ENCODE data around the gene RTF2. TPM values are rescaled to one million over a fixed set of nuclear protein-coding genes. Genes with fewer than 3 reads are reported as not detected.
"Not testable (repeated sequence)": the region's sequence is repeated elsewhere in the genome, so short reads cannot be mapped to it uniquely, and the experiment has no call there.

RTF2 gene
- total RNA-seq, 4 donors from 2014 or later, result 54.3 to 74.1 (median 65.2) TPM

- WGBS, 2 donors, result 85 to 90% methylated on average over 4 to 6 of the region's 7 CpGs
- no peak overlapping the region for H3K27ac ChIP-seq
- H3K4me3 ChIP-seq, result no peak overlapping the region
- H3K4me1 ChIP-seq, result no peaks in the 10 kb centered on the region
- no peaks in the 10 kb centered on the region for H3K9me3 ChIP-seq
- no peak for DNase-seq (ENCODE audit: low spot score in 2 of 2)
- TF ChIP-seq CTCF (IDR thresholded peaks at IDR 0.05) (no peak), POLR2A (IDR thresholded peaks at IDR 0.05) (no peak), EP300 (IDR thresholded peaks at IDR 0.05) (no peak)
- no peaks in the 10 kb centered on the region for H3K27me3 ChIP-seq
- no peaks in the 10 kb centered on the region for H3K36me3 ChIP-seq
These were observed 59.1 kb downstream of the RTF2 start for GRCh38 chr20:56527521-56527920.

GRCh38 chr20:56532946-56533345 lies 64.5 kb downstream of the RTF2 start, which contains the start of gene FAM209B:
Gene FAM209B, plus strand, starts transcription at chr20:56533246. Its CDS starts 96 bp downstream, at chr20:56533342.
- not testable (repeated sequence) for H3K27me3 ChIP-seq; H3K4me1 ChIP-seq; H3K9me3 ChIP-seq; DNase-seq (ENCODE audit: low spot score in 2 of 2); H3K4me3 ChIP-seq; H3K27ac ChIP-seq; H3K36me3 ChIP-seq
- WGBS, 2 donors, result 82 to 87% methylated on average over 9 of the region's 9 CpGs

- no peaks in the 10 kb centered on the region for H3K27me3 ChIP-seq
- WGBS, 2 donors, result 65 to 74% methylated on average over 3 of the region's 3 CpGs
- no peak for TF ChIP-seq EP300 (IDR thresholded peaks at IDR 0.05)
- no peaks in the 10 kb centered on the region for H3K9me3 ChIP-seq
- no peaks in the 10 kb centered on the region for H3K36me3 ChIP-seq
- no peaks in the 10 kb centered on the region for H3K4me1 ChIP-seq
- H3K4me3 ChIP-seq, result no peak overlapping the region
- no peak overlapping the region for H3K27ac ChIP-seq
- DNase-seq (ENCODE audit: low spot score in 2 of 2), result no peak
These were observed 69.6 kb downstream of the RTF2 start for GRCh38 chr20:56537997-56538396.

GRCh38 chr20:56540415-56540814 lies 72.0 kb downstream of the RTF2 start:
- Histone ChIP-seq H3K9me3 (no peaks in the 10 kb centered on the region), H3K4me1 (no peaks in the 10 kb centered on the region), H3K4me3 (no peak overlapping the region), H3K36me3 (no peaks in the 10 kb centered on the region), H3K27ac (no peak overlapping the region), H3K27me3 (no peaks in the 10 kb centered on the region)
- WGBS, 2 donors, result 79 to 80% methylated on average over 6 of the region's 6 CpGs
- TF ChIP-seq EP300 (IDR thresholded peaks at IDR 0.05) (no peak), CTCF (IDR thresholded peaks at IDR 0.05) (no peak), POLR2A (IDR thresholded peaks at IDR 0.05) (no peak)
- no peak for DNase-seq (ENCODE audit: low spot score in 2 of 2)

GRCh38 chr20:56542489-56543030 lies 74.1 kb downstream of the RTF2 start:
- no peak for DNase-seq (ENCODE audit: low spot score in 2 of 2)
- Histone ChIP-seq H3K4me1 (no peaks in the 10 kb centered on the region), H3K9me3 (no peaks in the 10 kb centered on the region), H3K36me3 (no peaks in the 10 kb centered on the region), H3K4me3 (no peak overlapping the region), H3K27me3 (no peaks in the 10 kb centered on the region), H3K27ac (no peak overlapping the region)
- TF ChIP-seq CTCF (IDR thresholded peaks at IDR 0.05) (no peak), EP300 (IDR thresholded peaks at IDR 0.05) (no peak), POLR2A (IDR thresholded peaks at IDR 0.05) (no peak)
- WGBS, 2 donors, result 57 to 65% methylated on average over 9 of the region's 9 CpGs

- H3K4me3 ChIP-seq, result no peak overlapping the region
- DNase-seq (ENCODE audit: low spot score in 2 of 2), result no peak
- no peak overlapping the region for H3K27ac ChIP-seq
- TF ChIP-seq EP300 (IDR thresholded peaks at IDR 0.05), result no peak
- no peak for TF ChIP-seq CTCF (IDR thresholded peaks at IDR 0.05)
- no peak for TF ChIP-seq POLR2A (IDR thresholded peaks at IDR 0.05)
- no peaks in the 10 kb centered on the region for H3K9me3 ChIP-seq
- peaks cover 0 to 12% (median 0%) of the 10 kb centered on the region in 4 donors for H3K4me1 ChIP-seq
- no peaks in the 10 kb centered on the region for H3K36me3 ChIP-seq
- no peaks in the 10 kb centered on the region for H3K27me3 ChIP-seq
- 84 to 87% methylated on average over 8 of the region's 8 CpGs for WGBS, 2 donors
These were observed 83.1 kb downstream of the RTF2 start for GRCh38 chr20:56551571-56551970.

Measured in tibial nerve (tissue), 4 donors.